B cell (primary cell): ENCODE measurements around the gene MGAT5.

ENCODE experiments used
- EZH2 ChIP-seq: IDR thresholded peaks from 2 replicates; pipeline ENCODE4 v1.6.1; 2012; ENCODE audit warnings: borderline replicate concordance, low read depth, mild to moderate bottlenecking, moderate library complexity, low read length; ENCODE audit not compliant: insufficient read depth, poor library complexity, severe bottlenecking
- TF ChIP-seq, protein P1 (sequence below): fragments of 200-600 bp; IDR thresholded peaks from one replicate; pipeline ENCODE4 v1.8.0; 2022; ENCODE audit warnings: antibody characterized with exemption, mild to moderate bottlenecking

DNA sequence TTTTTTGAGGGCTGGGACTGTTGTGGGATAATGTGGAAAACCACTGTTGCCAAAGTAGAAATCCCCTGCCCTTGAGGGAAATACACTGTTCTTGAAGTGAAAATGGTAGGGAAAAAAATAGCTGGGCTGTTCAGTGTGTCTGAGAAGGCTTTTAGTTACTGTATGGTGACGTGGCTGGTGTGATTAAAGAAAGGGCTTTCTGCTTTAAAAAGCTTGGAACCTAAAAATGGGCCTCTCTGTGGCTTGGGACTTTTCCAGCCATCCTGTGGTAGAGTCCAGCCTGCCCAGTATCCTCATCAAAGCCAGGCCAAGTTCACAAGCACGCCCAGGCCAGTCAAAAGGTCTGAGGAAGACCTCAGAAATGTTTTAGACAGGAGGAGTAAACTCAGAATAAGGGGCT is 6.8 kb downstream of the MGAT5 start:
- TF ChIP-seq, protein P1, sequence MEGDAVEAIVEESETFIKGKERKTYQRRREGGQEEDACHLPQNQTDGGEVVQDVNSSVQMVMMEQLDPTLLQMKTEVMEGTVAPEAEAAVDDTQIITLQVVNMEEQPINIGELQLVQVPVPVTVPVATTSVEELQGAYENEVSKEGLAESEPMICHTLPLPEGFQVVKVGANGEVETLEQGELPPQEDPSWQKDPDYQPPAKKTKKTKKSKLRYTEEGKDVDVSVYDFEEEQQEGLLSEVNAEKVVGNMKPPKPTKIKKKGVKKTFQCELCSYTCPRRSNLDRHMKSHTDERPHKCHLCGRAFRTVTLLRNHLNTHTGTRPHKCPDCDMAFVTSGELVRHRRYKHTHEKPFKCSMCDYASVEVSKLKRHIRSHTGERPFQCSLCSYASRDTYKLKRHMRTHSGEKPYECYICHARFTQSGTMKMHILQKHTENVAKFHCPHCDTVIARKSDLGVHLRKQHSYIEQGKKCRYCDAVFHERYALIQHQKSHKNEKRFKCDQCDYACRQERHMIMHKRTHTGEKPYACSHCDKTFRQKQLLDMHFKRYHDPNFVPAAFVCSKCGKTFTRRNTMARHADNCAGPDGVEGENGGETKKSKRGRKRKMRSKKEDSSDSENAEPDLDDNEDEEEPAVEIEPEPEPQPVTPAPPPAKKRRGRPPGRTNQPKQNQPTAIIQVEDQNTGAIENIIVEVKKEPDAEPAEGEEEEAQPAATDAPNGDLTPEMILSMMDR: no peak
- TF ChIP-seq EZH2: no peak
